Adrenal gland (tissue), 5 donors: ENCODE data around the gene RXYLT1.

Experiments used
- POLR2A ChIP-seq, 2 donors: fragments of 450-650 bp; IDR thresholded peaks; one replicate each; pipeline ENCODE4 v1.6.1; 2017; ENCODE audit warnings: antibody characterized with exemption in 2 of 2, mild to moderate bottlenecking in 2 of 2, moderate library complexity in 1 of 2
- TF ChIP-seq, protein P1 (sequence below), 6 experiments: fragments of 450-650 bp in 4 of 6; fragments of 200-600 bp in 2 of 6; sonication (generic) in 1 of 6; IDR thresholded peaks; 1 replicate in 5 of 6; 2 replicates in 1 of 6; pipeline versions ENCODE4 v1.5.1 to v1.8.0; 2016 to 2021; ENCODE audit warnings: antibody characterized with exemption in 6 of 6, mild to moderate bottlenecking in 2 of 6, moderate library complexity in 1 of 6
- donor health status: DM: no; HTN: no; CAD: no.

DNA sequence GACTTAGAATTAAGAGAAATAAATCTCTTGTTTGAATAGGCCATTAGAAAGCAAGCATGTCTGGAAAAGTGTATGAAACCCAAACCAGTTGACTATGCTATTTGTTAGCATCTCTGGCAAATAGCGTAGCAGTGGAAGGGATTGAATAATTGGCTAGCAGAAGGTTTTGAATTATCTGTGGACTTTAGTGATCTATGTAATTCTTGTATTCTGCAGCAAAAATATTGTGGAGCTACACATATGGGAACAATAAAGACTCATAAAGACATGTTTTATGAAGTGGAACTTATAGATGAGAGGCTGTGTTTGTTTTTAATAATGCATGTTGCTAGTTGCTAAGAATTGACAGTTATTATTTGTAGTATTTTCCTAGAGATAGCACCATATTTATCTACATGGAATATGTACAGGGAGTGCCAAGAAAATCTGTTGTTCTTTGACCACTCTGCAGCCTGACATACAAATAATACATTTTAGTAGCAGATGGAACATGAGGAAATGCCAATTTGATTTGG lies 69.5 kb downstream of the RXYLT1 start:
- TF ChIP-seq, protein P1, sequence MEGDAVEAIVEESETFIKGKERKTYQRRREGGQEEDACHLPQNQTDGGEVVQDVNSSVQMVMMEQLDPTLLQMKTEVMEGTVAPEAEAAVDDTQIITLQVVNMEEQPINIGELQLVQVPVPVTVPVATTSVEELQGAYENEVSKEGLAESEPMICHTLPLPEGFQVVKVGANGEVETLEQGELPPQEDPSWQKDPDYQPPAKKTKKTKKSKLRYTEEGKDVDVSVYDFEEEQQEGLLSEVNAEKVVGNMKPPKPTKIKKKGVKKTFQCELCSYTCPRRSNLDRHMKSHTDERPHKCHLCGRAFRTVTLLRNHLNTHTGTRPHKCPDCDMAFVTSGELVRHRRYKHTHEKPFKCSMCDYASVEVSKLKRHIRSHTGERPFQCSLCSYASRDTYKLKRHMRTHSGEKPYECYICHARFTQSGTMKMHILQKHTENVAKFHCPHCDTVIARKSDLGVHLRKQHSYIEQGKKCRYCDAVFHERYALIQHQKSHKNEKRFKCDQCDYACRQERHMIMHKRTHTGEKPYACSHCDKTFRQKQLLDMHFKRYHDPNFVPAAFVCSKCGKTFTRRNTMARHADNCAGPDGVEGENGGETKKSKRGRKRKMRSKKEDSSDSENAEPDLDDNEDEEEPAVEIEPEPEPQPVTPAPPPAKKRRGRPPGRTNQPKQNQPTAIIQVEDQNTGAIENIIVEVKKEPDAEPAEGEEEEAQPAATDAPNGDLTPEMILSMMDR (IDR thresholded peaks at IDR 0.05) = no peak
- TF ChIP-seq POLR2A (IDR thresholded peaks at IDR 0.05) = no peak
